ENCODE data around the gene NOL9.

The NOL9 gene

GRCh38 chr1:6519491-6519934 lies 34.8 kb downstream of the NOL9 start:
- DNase-seq = no peak

- no peak for DNase-seq
These were observed 36.9 kb downstream of the NOL9 start for GRCh38 chr1:6517435-6517851.

- DNase-seq = no peak
These were observed 38.5 kb downstream of the NOL9 start for GRCh38 chr1:6515771-6516170.

GRCh38 chr1:6513320-6513801 lies 41.0 kb downstream of the NOL9 start:
- DNase-seq = no peak

- no peak for DNase-seq
These were observed 41.4 kb downstream of the NOL9 start for GRCh38 chr1:6512908-6513280.

GRCh38 chr1:6512245-6512907 lies 41.9 kb downstream of the NOL9 start:
- DNase-seq = no peak

- DNase-seq = no peak
These were observed 42.6 kb downstream of the NOL9 start for GRCh38 chr1:6511561-6512244.

- DNase-seq = no peak
These were observed 43.3 kb downstream of the NOL9 start for GRCh38 chr1:6511056-6511455.

- no peak for DNase-seq
These were observed 43.8 kb downstream of the NOL9 start for GRCh38 chr1:6510493-6510892.

GRCh38 chr1:6509919-6510291 lies 44.4 kb downstream of the NOL9 start:
- DNase-seq = no peak

GRCh38 chr1:6509220-6509918 lies 44.9 kb downstream of the NOL9 start:
- DNase-seq = no peak

GRCh38 chr1:6508816-6509189 lies 45.5 kb downstream of the NOL9 start:
- DNase-seq = no peak

- DNase-seq = no peak
These were observed 46.0 kb downstream of the NOL9 start for GRCh38 chr1:6508154-6508815.

GRCh38 chr1:6507461-6507911 lies 46.8 kb downstream of the NOL9 start:
- no peak for DNase-seq

GRCh38 chr1:6507037-6507428 lies 47.3 kb downstream of the NOL9 start:
- DNase-seq = no peak

GRCh38 chr1:6506210-6507036 lies 47.9 kb downstream of the NOL9 start:
- no peak for DNase-seq

GRCh38 chr1:6505367-6506209 lies 48.7 kb downstream of the NOL9 start:
- DNase-seq = no peak

GRCh38 chr1:6504887-6505286 lies 49.4 kb downstream of the NOL9 start:
- no peak for DNase-seq

GRCh38 chr1:6503884-6504602 lies 50.3 kb downstream of the NOL9 start:
- no peak for DNase-seq

- no peak for DNase-seq
These were observed 52.1 kb downstream of the NOL9 start for GRCh38 chr1:6502000-6502891.
